DOHH2 (cell line): ENCODE results near the gene KBTBD13.

ENCODE experiments used
- H3F3A ChIP-seq: fragments of 200-600 bp; sonication (generic), shearing (Covaris generic); 2 replicates; pipeline ENCODE4 v1.6.0; 2016; ENCODE audit warnings: antibody characterized with exemption, mild to moderate bottlenecking; ENCODE audit not compliant: control insufficient read depth, insufficient read depth
- H3K27ac ChIP-seq: fragments of 200-600 bp; sonication (generic); 2 replicates; pipeline ENCODE4 v1.5.1; 2014; ENCODE audit warnings: low read depth, mild to moderate bottlenecking, low read length, moderate library complexity
- H3K27me3 ChIP-seq: fragments of 200-600 bp; sonication (generic); 2 replicates; pipeline ENCODE4 v1.6.1; 2014; ENCODE audit warnings: mild to moderate bottlenecking, low read length, mixed read lengths; ENCODE audit not compliant: control insufficient read depth
- H3K36me3 ChIP-seq: fragments of 200-600 bp; sonication (generic); 2 replicates; pipeline ENCODE4 v1.6.1; 2014; ENCODE audit warnings: mild to moderate bottlenecking, low read length, moderate library complexity, mixed read lengths; ENCODE audit not compliant: control insufficient read depth
- H3K4me1 ChIP-seq: fragments of 200-600 bp; sonication (generic); 2 replicates; pipeline ENCODE4 v1.6.1; 2014; ENCODE audit warnings: mild to moderate bottlenecking, low read length, mixed read lengths; ENCODE audit not compliant: control insufficient read depth
- H3K4me2 ChIP-seq: fragments of 200-600 bp; sonication (generic); 2 replicates; pipeline ENCODE4 v1.6.0; 2014; ENCODE audit warnings: mild to moderate bottlenecking, low read length, moderate library complexity
- H3K4me3 ChIP-seq: fragments of 200-600 bp; sonication (generic); 2 replicates; pipeline ENCODE4 v1.5.1; 2014; ENCODE audit warnings: mild to moderate bottlenecking, low read length, mixed read lengths
- H3K79me2 ChIP-seq: fragments of 200-600 bp; sonication (generic); 2 replicates; pipeline ENCODE4 v1.6.1; 2014; ENCODE audit warnings: mild to moderate bottlenecking, low read length, mixed read lengths; ENCODE audit not compliant: control insufficient read depth
- H3K9me2 ChIP-seq: fragments of 200-600 bp; sonication (generic); replicated peaks from 2 replicates; pipeline ENCODE4 v1.6.1; 2014; ENCODE audit warnings: mild to moderate bottlenecking, low read length, mixed read lengths; ENCODE audit not compliant: control insufficient read depth
- H3K9me3 ChIP-seq: fragments of 200-600 bp; sonication (generic); 2 replicates; pipeline ENCODE4 v1.6.1; 2014; ENCODE audit warnings: antibody characterized with exemption, low read length, mixed read lengths; ENCODE audit not compliant: control insufficient read depth, insufficient read depth
- H4K20me1 ChIP-seq: fragments of 200-600 bp; sonication (generic); 2 replicates; pipeline ENCODE4 v1.6.0; 2014; ENCODE audit warnings: low read depth, mild to moderate bottlenecking, antibody characterized with exemption, low read length, moderate library complexity; ENCODE audit not compliant: control insufficient read depth, insufficient read depth
- CTCF ChIP-seq: fragments of 200-600 bp; sonication (generic); IDR thresholded peaks from one replicate; pipeline ENCODE4 v1.5.1; 2014; ENCODE audit warnings: antibody characterized with exemption, mild to moderate bottlenecking, low read depth, low read length; ENCODE audit not compliant: poor library complexity, severe bottlenecking
- EZH2phosphoT487 ChIP-seq: fragments of 200-600 bp; sonication (generic); IDR thresholded peaks from 2 replicates; pipeline ENCODE4 v1.6.1; 2017; ENCODE audit warnings: borderline replicate concordance, mild to moderate bottlenecking, antibody characterized with exemption, low read length, moderate library complexity, mixed read lengths

Gene KBTBD13

GRCh38 chr15:65094294-65094995 lies 17.9 kb downstream of the KBTBD13 start:
- Histone ChIP-seq H3K4me3 (no peak overlapping the region), H3K79me2 (no peaks in the 10 kb centered on the region), H3K27ac (no peak overlapping the region), H3K4me1 (no peaks in the 10 kb centered on the region), H3F3A (no peaks in the 10 kb centered on the region), H4K20me1 (no peaks in the 10 kb centered on the region), H3K9me3 (no peaks in the 10 kb centered on the region), H3K27me3 (no peaks in the 10 kb centered on the region), H3K9me2 (no peaks in the 10 kb centered on the region), H3K36me3 (peaks cover 18% of the 10 kb centered on the region), H3K4me2 (no peak overlapping the region)
- no peak for TF ChIP-seq EZH2phosphoT487
- TF ChIP-seq CTCF, result no peak

- H4K20me1 ChIP-seq, result no peaks in the 10 kb centered on the region
Measured at GRCh38 chr15:65095011-65095746, 18.6 kb downstream of the KBTBD13 start.

GRCh38 chr15:65095747-65096104 lies 19.2 kb downstream of the KBTBD13 start:
- H3K9me2 ChIP-seq, result no peaks in the 10 kb centered on the region
- TF ChIP-seq CTCF (no peak), EZH2phosphoT487 (no peak)

More at GRCh38 chr15:65095011-65095746, 18.6 kb downstream of the KBTBD13 start:
- Histone ChIP-seq H3K4me1 (no peaks in the 10 kb centered on the region), H3F3A (no peaks in the 10 kb centered on the region), H3K9me2 (no peaks in the 10 kb centered on the region), H3K27ac (no peak overlapping the region), H3K9me3 (no peaks in the 10 kb centered on the region), H3K4me3 (no peak overlapping the region), H3K4me2 (no peak overlapping the region), H3K36me3 (peaks cover 21% of the 10 kb centered on the region), H3K79me2 (no peaks in the 10 kb centered on the region), H3K27me3 (no peaks in the 10 kb centered on the region)
- TF ChIP-seq EZH2phosphoT487 (no peak), CTCF (no peak)

More at GRCh38 chr15:65095747-65096104, 19.2 kb downstream of the KBTBD13 start:
- no peaks in the 10 kb centered on the region for H3K4me1 ChIP-seq
- no peaks in the 10 kb centered on the region for H3F3A ChIP-seq
- no peak overlapping the region for H3K4me2 ChIP-seq
- H3K4me3 ChIP-seq, result no peak overlapping the region
- no peaks in the 10 kb centered on the region for H3K79me2 ChIP-seq
- no peaks in the 10 kb centered on the region for H3K9me3 ChIP-seq
- no peaks in the 10 kb centered on the region for H3K27me3 ChIP-seq
- no peak overlapping the region for H3K27ac ChIP-seq
- peaks cover 26% of the 10 kb centered on the region for H3K36me3 ChIP-seq
- no peaks in the 10 kb centered on the region for H4K20me1 ChIP-seq
